Bronchial epithelial cell (primary cell): ENCODE data around the gene PLA2G4E. TPM values are rescaled to one million over a fixed set of nuclear protein-coding genes. Genes with fewer than 3 reads are reported as not detected.

Experiments
- DNase-seq: peaks from one replicate; pipeline ENCODE4 v3.0.0-alpha.2; 2010; ENCODE audit warnings: low read depth
- FAIRE-seq: peaks from 2 replicates; lab custom pipeline; 2011; peaks lifted over from hg19 to GRCh38; lab: Jason Lieb, UNC
- H3K27me3 ChIP-seq: 2 replicates; pipeline ENCODE4 v1.5.1; 2011; ENCODE audit warnings: low read length; ENCODE audit not compliant: control insufficient read depth, insufficient read depth
- H3K36me3 ChIP-seq: 2 replicates; pipeline ENCODE4 v1.5.1; 2011; ENCODE audit warnings: low read length; ENCODE audit not compliant: control insufficient read depth, insufficient read depth
- H3K4me3 ChIP-seq: 2 replicates; pipeline ENCODE4 v1.5.1; 2011; ENCODE audit warnings: mild to moderate bottlenecking, low read depth, low read length, control low read depth
- CTCF ChIP-seq: IDR thresholded peaks from 2 replicates; pipeline ENCODE4 v1.5.1; 2011; ENCODE audit warnings: mild to moderate bottlenecking, moderate library complexity, low read length, control low read depth, inconsistent platforms; ENCODE audit not compliant: insufficient read depth, severe bottlenecking
- total RNA-seq: library from RNA; depleted of rRNA; stranded (reverse); fragments of >200 nt; gene quantifications from 2 replicates; pipeline ENCODE4 v1.2.1, GENCODE V29; 2014

PLA2G4E gene
- total RNA-seq, 1 donor from 2014 or later, result under 0.01 TPM

- FAIRE-seq, result no peak
- Histone ChIP-seq H3K36me3 (no peaks in the 10 kb centered on the region), H3K27me3 (no peaks in the 10 kb centered on the region), H3K4me3 (no peak overlapping the region)
- no peak for DNase-seq
- no peak for TF ChIP-seq CTCF
These were observed 46.8 kb downstream of the PLA2G4E start for GRCh38 chr15:41974041-41974440.

DNA sequence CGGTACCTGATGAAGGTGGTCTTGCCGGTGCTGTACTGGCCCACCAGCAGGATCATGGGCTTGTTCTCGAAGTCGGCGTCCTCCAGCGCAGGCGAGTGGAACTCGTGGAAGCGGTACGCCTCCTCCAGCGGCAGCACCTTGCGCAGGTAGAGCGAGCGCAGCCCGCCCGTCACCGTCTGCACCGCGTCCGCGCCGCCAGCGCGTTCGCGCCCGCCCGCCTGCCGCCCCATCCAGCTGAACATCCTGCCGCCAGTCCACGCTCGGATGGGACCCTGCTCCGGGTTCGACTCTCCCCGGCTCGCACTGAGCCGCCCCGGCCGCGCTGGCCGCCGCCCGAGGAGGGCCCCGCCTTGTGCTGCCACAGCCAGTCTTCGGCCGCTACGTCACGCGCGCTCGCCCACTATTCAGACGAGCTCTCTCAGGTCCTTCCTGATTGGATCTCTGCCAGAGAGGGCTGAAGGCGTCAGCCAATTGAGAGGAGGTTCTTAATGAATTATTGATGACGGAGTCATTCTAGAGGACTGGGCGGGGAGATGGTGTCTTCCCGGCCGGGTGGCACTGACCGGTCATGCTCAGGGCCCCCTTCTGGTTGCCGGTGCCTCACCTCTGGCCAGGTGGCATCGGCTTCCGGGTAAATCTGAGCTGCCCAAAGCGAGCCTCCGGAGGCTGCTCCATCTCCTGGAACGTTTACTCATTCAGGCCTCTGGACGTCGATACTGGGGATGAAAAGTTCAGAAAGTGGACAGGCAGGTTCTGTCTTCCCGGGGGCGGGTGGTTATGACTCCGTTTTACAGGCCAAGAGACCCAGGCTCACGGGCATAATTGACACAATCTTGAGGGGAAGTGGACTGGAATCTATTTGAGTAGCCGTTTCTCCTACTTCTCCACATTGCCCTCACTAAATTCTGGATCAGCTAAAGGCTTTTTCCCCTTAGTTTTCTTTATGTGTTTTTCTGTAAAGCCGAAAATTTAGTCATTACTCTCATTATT lies 48.3 kb downstream of the PLA2G4E start, which contains the start of gene EHD4:
Gene EHD4, minus strand, starts transcription at position 305 of the 990 bp plus-strand sequence. Its CDS starts 63 bp downstream, at position 242.
- FAIRE-seq, result no peak

DNA sequence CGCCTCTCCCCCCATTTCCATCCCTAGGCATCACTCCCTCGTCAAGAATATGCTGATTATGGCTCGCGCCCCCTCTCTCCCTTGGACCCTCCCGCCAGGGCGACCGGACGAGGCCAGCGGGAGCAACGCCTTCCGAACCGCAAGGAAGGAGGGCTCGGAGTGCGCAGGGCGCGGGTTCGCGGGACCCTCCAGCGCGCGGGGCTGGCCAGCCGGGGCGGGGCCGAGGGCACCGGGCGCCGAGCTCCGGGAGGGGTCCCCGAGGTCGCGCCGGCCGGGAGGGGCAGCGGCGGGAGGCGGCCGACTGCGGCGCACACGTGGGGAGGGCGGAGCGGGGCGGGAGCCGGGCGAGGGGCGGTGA lies 49.0 kb downstream of the PLA2G4E start:
- H3K36me3 ChIP-seq, result no peaks in the 10 kb centered on the region
- FAIRE-seq (no peak), DNase-seq (no peak)
- H3K4me3 ChIP-seq, result peak overlapping the region; percentile 98
- no peak for TF ChIP-seq CTCF
- no peaks in the 10 kb centered on the region for H3K27me3 ChIP-seq

More for the DNA sequence above, 48.3 kb downstream of the PLA2G4E start, which contains the start of gene EHD4:
- H3K27me3 ChIP-seq, result no peaks in the 10 kb centered on the region
- peak; percentile 97 for DNase-seq
- TF ChIP-seq CTCF, result peak; percentile 27
- no peaks in the 10 kb centered on the region for H3K36me3 ChIP-seq
- peak within 1 kb of the TSS; percentile 98 for H3K4me3 ChIP-seq

- no peaks in the 10 kb centered on the region for H3K27me3 ChIP-seq
- peak; percentile 59 for DNase-seq
- peak overlapping the region; percentile 98 for H3K4me3 ChIP-seq
- TF ChIP-seq CTCF, result no peak
- no peak for FAIRE-seq
- H3K36me3 ChIP-seq, result no peaks in the 10 kb centered on the region
These were observed 49.5 kb downstream of the PLA2G4E start for GRCh38 chr15:41971089-41971894.

GRCh38 chr15:41970456-41970855 lies 50.4 kb downstream of the PLA2G4E start:
- Histone ChIP-seq H3K4me3 (no peak overlapping the region), H3K36me3 (peaks cover 1% of the 10 kb centered on the region), H3K27me3 (no peaks in the 10 kb centered on the region)
- FAIRE-seq, result no peak
- DNase-seq, result no peak
- TF ChIP-seq CTCF, result no peak
